Caki2 (cell line): ENCODE data around the gene CCN5. TPM values are rescaled to one million over a fixed set of nuclear protein-coding genes. Genes with fewer than 3 reads are reported as not detected.

Source experiments
- DNase-seq: peaks from one replicate; pipeline ENCODE4 v3.0.0-alpha.2; 2015; ENCODE audit warnings: low read depth
- in situ Hi-C: cut with HindIII; loops from 2 replicates; pipeline ENCODE4 v1.10.0; 2016; ENCODE audit warnings: low sequenced_read_pairs, low pct_unique_long_range_greater_than_20kb, mixed read lengths
- total RNA-seq: library from RNA; depleted of rRNA; stranded (reverse); fragments of >200 nt; shearing (Covaris generic); gene quantifications from 2 replicates; pipeline ENCODE4 v1.2.3, GENCODE V29; 2014; ENCODE audit warnings: low replicate concordance; rRNA removed

Gene CCN5
- total RNA-seq, 1 experiment from 2014 or later = 39.7 TPM

DNA sequence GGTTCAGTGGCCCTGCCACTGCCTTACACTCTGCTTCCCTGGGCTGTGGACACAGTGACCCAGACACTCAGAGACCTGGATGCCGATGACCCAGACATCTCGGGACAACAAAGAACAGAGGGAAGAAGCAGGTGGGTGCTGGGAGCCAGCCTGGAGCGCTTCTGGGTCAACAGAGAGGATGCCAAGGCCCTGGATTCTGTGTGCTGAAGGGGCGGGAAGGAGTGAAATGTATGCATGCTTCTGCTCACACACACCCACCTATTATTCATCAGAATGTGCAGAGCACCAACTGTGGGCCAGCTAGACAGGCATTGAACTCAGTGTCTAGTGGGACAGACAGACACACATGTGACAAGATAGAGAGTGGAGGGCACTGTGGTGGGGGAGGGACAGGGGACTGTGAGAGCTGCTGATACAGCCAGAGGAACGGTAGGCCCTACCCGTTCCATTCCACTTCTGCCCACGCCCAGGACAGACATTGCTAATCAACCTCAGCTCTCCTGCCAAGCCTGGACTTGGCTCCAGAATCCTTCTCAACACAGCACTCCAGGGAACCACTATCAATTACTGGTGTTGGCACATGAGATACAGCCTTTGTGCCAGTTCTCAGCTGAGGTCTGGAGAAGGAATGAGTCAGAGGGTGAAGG, 50.7 kb downstream of the CCN5 start:
- DNase-seq = peak; percentile 23
- in situ Hi-C loops = no loop called here

GRCh38 chr20:44768256-44768655, 53.1 kb downstream of the CCN5 start:
- DNase-seq = no peak
- in situ Hi-C loops = no loop called here

DNA sequence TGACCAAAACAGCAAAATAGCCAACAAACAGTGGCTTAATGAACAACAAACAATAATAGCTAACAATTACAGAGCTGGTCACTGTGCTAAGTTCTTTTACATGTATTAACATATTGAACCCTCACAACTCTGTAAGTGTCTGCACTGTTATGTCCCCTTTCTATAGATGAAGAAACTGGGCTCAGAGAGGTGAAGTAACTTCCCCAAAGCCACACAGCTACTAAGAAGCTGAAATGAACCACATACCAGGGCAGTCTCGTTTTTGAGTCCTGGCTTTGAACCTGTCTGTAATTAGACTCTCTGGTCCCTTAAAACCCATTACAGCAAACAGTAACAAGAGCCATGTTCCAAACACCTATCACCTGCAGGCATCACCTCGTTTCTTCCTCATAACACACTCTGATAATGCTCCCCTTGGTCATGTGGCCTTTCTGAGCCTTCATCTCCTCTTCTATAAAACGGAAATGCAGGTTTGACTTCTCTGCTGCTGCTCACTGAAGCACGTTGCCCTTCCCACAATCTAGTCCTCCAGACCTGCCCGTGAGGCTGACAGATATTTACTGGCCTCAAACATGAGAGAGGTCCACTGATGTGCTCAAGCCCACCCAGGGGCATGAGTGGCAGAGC, 53.8 kb downstream of the CCN5 start:
- in situ Hi-C loops = no loop called here
- DNase-seq = no peak

DNA sequence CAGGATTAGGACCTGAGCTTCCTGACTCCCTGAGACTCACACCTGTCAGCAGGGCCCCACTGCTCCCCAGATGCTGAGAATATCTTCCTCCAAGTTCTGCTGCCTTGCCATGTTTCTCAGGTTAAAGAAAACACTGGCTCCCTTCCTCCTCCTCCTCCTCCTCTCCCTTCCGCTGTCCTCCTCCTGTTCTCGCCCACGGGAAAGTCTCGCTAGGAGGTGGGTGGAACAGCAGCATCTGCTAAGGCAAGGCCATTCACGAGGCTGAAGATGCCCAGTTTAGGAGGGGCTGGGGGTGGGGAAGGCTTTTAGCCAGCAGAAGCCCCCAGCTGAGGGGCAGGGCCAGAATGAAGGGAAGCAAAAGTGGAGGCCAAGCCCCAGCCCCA, 54.3 kb downstream of the CCN5 start:
- no peak for DNase-seq
- in situ Hi-C loops = no loop called here

GRCh38 chr20:44770484-44771171, 55.5 kb downstream of the CCN5 start:
- no peak for DNase-seq
- in situ Hi-C loops = no loop called here

DNA sequence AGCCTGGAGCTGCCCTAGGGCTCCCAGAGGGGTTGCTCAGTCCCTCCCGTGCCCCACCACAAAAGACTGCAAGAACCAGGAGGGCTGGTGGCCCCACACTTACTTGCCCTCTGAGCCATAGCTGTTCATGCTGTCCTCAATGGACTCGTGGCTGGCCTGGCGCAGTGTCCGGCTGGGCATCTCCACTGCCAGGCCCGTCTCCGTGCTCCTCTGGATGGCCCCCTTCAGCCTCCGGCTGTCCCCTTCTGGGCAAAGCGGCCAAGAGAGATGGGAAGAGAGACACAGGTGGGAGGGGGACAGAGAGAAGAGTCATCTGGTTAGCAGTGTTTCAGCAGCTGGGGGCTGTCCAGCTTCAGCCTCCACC, 56.0 kb downstream of the CCN5 start:
- in situ Hi-C loops = no loop called here
- DNase-seq = no peak

- in situ Hi-C loops = no loop called here
- no peak for DNase-seq
Measured at GRCh38 chr20:44772636-44773035, 57.5 kb downstream of the CCN5 start.

DNA sequence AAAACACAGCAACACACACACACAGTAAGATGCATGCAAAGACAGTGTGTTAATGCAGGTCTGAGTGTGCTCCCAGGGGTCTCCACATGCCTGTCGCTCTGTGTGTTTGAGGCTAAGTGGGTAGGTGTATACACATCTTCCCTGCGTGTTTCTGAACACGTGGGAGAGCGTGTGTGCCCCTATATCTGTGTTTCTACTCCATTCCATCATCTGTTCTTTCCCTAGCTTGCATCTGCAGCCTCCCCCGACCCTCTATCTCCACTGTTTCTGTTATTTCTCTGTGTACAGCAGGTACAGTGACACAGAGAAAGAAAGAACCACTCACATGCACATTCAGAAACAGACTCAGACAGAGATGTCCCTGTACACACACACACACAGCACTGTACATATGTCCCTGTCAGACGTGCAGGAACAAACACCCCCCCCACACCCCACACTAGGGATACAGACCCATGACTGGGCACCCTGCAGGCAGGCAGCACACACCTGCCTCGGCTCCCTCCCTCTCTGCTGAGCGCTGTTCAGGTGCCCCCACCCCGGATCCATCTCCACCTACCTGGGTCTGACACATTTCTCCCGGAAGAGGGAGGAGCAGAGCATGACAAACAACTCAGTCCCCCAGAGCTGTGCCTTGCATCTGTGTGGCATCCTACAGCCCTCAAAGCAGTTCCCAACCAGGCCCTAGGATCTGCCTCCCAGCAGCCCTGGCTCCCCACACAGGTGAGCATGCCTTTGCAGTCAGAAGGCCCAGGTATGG, 58.1 kb downstream of the CCN5 start:
- in situ Hi-C loops = no loop called here
- no peak for DNase-seq

GRCh38 chr20:44776980-44777379, 61.8 kb downstream of the CCN5 start:
- in situ Hi-C loops = no loop called here
- peak; percentile 26 for DNase-seq

Other genes with a start within 250 kb of the CCN5 start
- 4.5 and 5.2 TPM in 2 replicates for gene TTPAL, start 239.5 kb upstream of the CCN5 start, total RNA-seq
- gene SERINC3, start 193.3 kb upstream of the CCN5 start, total RNA-seq = 59.5 and 60.8 TPM in 2 replicates
- gene PKIG, start 132.8 kb upstream of the CCN5 start, total RNA-seq = 38.5 and 58.1 TPM in 2 replicates
- gene ADA, start 63.7 kb upstream of the CCN5 start, total RNA-seq = 33.6 and 102 TPM in 2 replicates
- not detected in 2 replicates for gene KCNK15, start 30.5 kb downstream of the CCN5 start, total RNA-seq
- gene RIMS4, start 95.2 kb downstream of the CCN5 start, total RNA-seq = not detected in 2 replicates
- gene YWHAB, start 170.3 kb downstream of the CCN5 start, total RNA-seq = 105 and 115 TPM in 2 replicates
- gene PABPC1L, start 194.7 kb downstream of the CCN5 start, total RNA-seq = 6.1 and 10.3 TPM in 2 replicates
- 42.3 and 48.0 TPM in 2 replicates for gene TOMM34, start 245.0 kb downstream of the CCN5 start, total RNA-seq